ENCODE data around the gene CFAP61.

Gene CFAP61

GRCh38 chr20:20231528-20232298 is 179.4 kb downstream of the CFAP61 start:
- Histone ChIP-seq H3K9me3 (ENCODE audit: severe bottlenecking) (no peaks in the 10 kb centered on the region), H3K27me3 (ENCODE audit: insufficient read depth, poor library complexity, severe bottlenecking) (no peaks in the 10 kb centered on the region), H3K4me3 (ENCODE audit: severe bottlenecking) (no peak overlapping the region), H3K36me3 (ENCODE audit: low read depth) (no peaks in the 10 kb centered on the region), H3K4me1 (ENCODE audit: insufficient read depth, poor library complexity, severe bottlenecking) (no peaks in the 10 kb centered on the region), H3K27ac (ENCODE audit: poor library complexity, severe bottlenecking) (no peak overlapping the region)
- DNase-seq (ENCODE audit: low spot score) = no peak
- ATAC-seq (ENCODE audit: low read depth) = 0 out of 3 replicates have a peak, but pooled peaks have one; percentile 16
- no peak for TF ChIP-seq CTCF (IDR thresholded peaks at IDR 0.05; ENCODE audit: poor library complexity, severe bottlenecking)

- Histone ChIP-seq H3K4me3 (ENCODE audit: severe bottlenecking) (no peak overlapping the region), H3K4me1 (ENCODE audit: insufficient read depth, poor library complexity, severe bottlenecking) (no peaks in the 10 kb centered on the region), H3K9me3 (ENCODE audit: severe bottlenecking) (no peaks in the 10 kb centered on the region), H3K27me3 (ENCODE audit: insufficient read depth, poor library complexity, severe bottlenecking) (no peaks in the 10 kb centered on the region), H3K27ac (ENCODE audit: poor library complexity, severe bottlenecking) (no peak overlapping the region), H3K36me3 (ENCODE audit: low read depth) (no peaks in the 10 kb centered on the region)
- no peak for DNase-seq (ENCODE audit: low spot score)
- TF ChIP-seq CTCF (IDR thresholded peaks at IDR 0.05; ENCODE audit: poor library complexity, severe bottlenecking) = no peak
- no peak for ATAC-seq (ENCODE audit: low read depth)
These were observed 180.7 kb downstream of the CFAP61 start for GRCh38 chr20:20233041-20233514.

- Histone ChIP-seq H3K4me3 (ENCODE audit: severe bottlenecking) (no peak overlapping the region), H3K27ac (ENCODE audit: poor library complexity, severe bottlenecking) (no peak overlapping the region), H3K27me3 (ENCODE audit: insufficient read depth, poor library complexity, severe bottlenecking) (peaks cover 5% of the 10 kb centered on the region), H3K36me3 (ENCODE audit: low read depth) (no peaks in the 10 kb centered on the region), H3K4me1 (ENCODE audit: insufficient read depth, poor library complexity, severe bottlenecking) (no peaks in the 10 kb centered on the region), H3K9me3 (ENCODE audit: severe bottlenecking) (no peaks in the 10 kb centered on the region)
- DNase-seq (ENCODE audit: low spot score) = no peak
- no peak for TF ChIP-seq CTCF (IDR thresholded peaks at IDR 0.05; ENCODE audit: poor library complexity, severe bottlenecking)
- no peak for ATAC-seq (ENCODE audit: low read depth)
These were observed 183.3 kb downstream of the CFAP61 start for GRCh38 chr20:20235681-20236080.

GRCh38 chr20:20237093-20237959 is 185.0 kb downstream of the CFAP61 start:
- Histone ChIP-seq H3K27ac (ENCODE audit: poor library complexity, severe bottlenecking) (no peak overlapping the region), H3K9me3 (ENCODE audit: severe bottlenecking) (no peaks in the 10 kb centered on the region), H3K4me3 (ENCODE audit: severe bottlenecking) (no peak overlapping the region), H3K27me3 (ENCODE audit: insufficient read depth, poor library complexity, severe bottlenecking) (peaks cover 5% of the 10 kb centered on the region), H3K36me3 (ENCODE audit: low read depth) (no peaks in the 10 kb centered on the region), H3K4me1 (ENCODE audit: insufficient read depth, poor library complexity, severe bottlenecking) (no peaks in the 10 kb centered on the region)
- peak; percentile 78 for TF ChIP-seq CTCF (IDR thresholded peaks at IDR 0.05; ENCODE audit: poor library complexity, severe bottlenecking)
- ATAC-seq (ENCODE audit: low read depth) (peak; percentile 70), DNase-seq (ENCODE audit: low spot score) (no peak)
